Measurements from ENCODE around the gene BBS1.

BBS1 gene

GRCh38 chr11:66547662-66548009, 37.2 kb downstream of the BBS1 start:
- ATAC-seq (no peak), DNase-seq (no peak)
- H3K27ac Mint-ChIP-seq: no peak overlapping the region
- peaks cover 20% of the 10 kb centered on the region for H3K4me1 Mint-ChIP-seq
- H3K4me3 Mint-ChIP-seq: no peak overlapping the region
- no peaks in the 10 kb centered on the region for H3K9me3 Mint-ChIP-seq
- no peaks in the 10 kb centered on the region for H3K36me3 Mint-ChIP-seq (ENCODE audit: low read depth)
- no peaks in the 10 kb centered on the region for H3K27me3 Mint-ChIP-seq

GRCh38 chr11:66548041-66548440, 37.6 kb downstream of the BBS1 start:
- Mint-ChIP-seq H3K27me3 (no peaks in the 10 kb centered on the region), H3K36me3 (ENCODE audit: low read depth) (no peaks in the 10 kb centered on the region), H3K9me3 (no peaks in the 10 kb centered on the region), H3K27ac (no peak overlapping the region), H3K4me3 (no peak overlapping the region), H3K4me1 (peaks cover 19% of the 10 kb centered on the region)
- no peak for ATAC-seq
- DNase-seq: no peak

GRCh38 chr11:66548774-66549630, 38.6 kb downstream of the BBS1 start:
- H3K27me3 Mint-ChIP-seq: no peaks in the 10 kb centered on the region
- DNase-seq (no peak), ATAC-seq (no peak)
- H3K4me1 Mint-ChIP-seq: peaks cover 11% of the 10 kb centered on the region
- no peak overlapping the region for H3K27ac Mint-ChIP-seq
- H3K36me3 Mint-ChIP-seq (ENCODE audit: low read depth): no peaks in the 10 kb centered on the region
- H3K4me3 Mint-ChIP-seq: no peak overlapping the region
- H3K9me3 Mint-ChIP-seq: no peaks in the 10 kb centered on the region

GRCh38 chr11:66549696-66550095, 39.3 kb downstream of the BBS1 start:
- Mint-ChIP-seq H3K36me3 (ENCODE audit: low read depth) (no peaks in the 10 kb centered on the region), H3K27ac (no peak overlapping the region), H3K9me3 (no peaks in the 10 kb centered on the region), H3K4me1 (peaks cover 6% of the 10 kb centered on the region), H3K4me3 (no peak overlapping the region), H3K27me3 (no peaks in the 10 kb centered on the region)
- no peak for DNase-seq
- ATAC-seq: no peak

- DNase-seq (no peak), ATAC-seq (no peak)
- Mint-ChIP-seq H3K36me3 (ENCODE audit: low read depth) (no peaks in the 10 kb centered on the region), H3K4me1 (peaks cover 2% of the 10 kb centered on the region), H3K9me3 (no peaks in the 10 kb centered on the region), H3K4me3 (no peak overlapping the region), H3K27me3 (no peaks in the 10 kb centered on the region), H3K27ac (no peak overlapping the region)
Measured at GRCh38 chr11:66550887-66551286, 40.5 kb downstream of the BBS1 start.

GRCh38 chr11:66554602-66555001, 44.2 kb downstream of the BBS1 start:
- no peak for ATAC-seq
- no peaks in the 10 kb centered on the region for H3K36me3 Mint-ChIP-seq (ENCODE audit: low read depth)
- no peaks in the 10 kb centered on the region for H3K9me3 Mint-ChIP-seq
- H3K4me1 Mint-ChIP-seq: peaks cover 6% of the 10 kb centered on the region
- no peak overlapping the region for H3K27ac Mint-ChIP-seq
- H3K27me3 Mint-ChIP-seq: peaks cover 20% of the 10 kb centered on the region
- H3K4me3 Mint-ChIP-seq: no peak overlapping the region
- no peak for DNase-seq

GRCh38 chr11:66555416-66555815, 45.0 kb downstream of the BBS1 start:
- no peak for DNase-seq
- Mint-ChIP-seq H3K4me1 (peaks cover 6% of the 10 kb centered on the region), H3K27ac (no peak overlapping the region), H3K9me3 (no peaks in the 10 kb centered on the region), H3K36me3 (ENCODE audit: low read depth) (no peaks in the 10 kb centered on the region), H3K4me3 (no peak overlapping the region), H3K27me3 (peaks cover 20% of the 10 kb centered on the region)
- ATAC-seq: no peak

GRCh38 chr11:66556086-66556485, 45.7 kb downstream of the BBS1 start:
- ATAC-seq (no peak), DNase-seq (no peak)
- peaks cover 22% of the 10 kb centered on the region for H3K27me3 Mint-ChIP-seq
- peaks cover 6% of the 10 kb centered on the region for H3K4me1 Mint-ChIP-seq
- H3K4me3 Mint-ChIP-seq: no peak overlapping the region
- no peaks in the 10 kb centered on the region for H3K9me3 Mint-ChIP-seq
- no peaks in the 10 kb centered on the region for H3K36me3 Mint-ChIP-seq (ENCODE audit: low read depth)
- H3K27ac Mint-ChIP-seq: no peak overlapping the region

- H3K4me1 Mint-ChIP-seq: peaks cover 6% of the 10 kb centered on the region
- no peak overlapping the region for H3K4me3 Mint-ChIP-seq
- peaks cover 22% of the 10 kb centered on the region for H3K27me3 Mint-ChIP-seq
- no peak for ATAC-seq
- DNase-seq: no peak
- H3K36me3 Mint-ChIP-seq (ENCODE audit: low read depth): no peaks in the 10 kb centered on the region
- H3K9me3 Mint-ChIP-seq: no peaks in the 10 kb centered on the region
- no peak overlapping the region for H3K27ac Mint-ChIP-seq
Measured at GRCh38 chr11:66557733-66558326, 47.4 kb downstream of the BBS1 start.

GRCh38 chr11:66559142-66559865, 48.9 kb downstream of the BBS1 start:
- H3K4me3 Mint-ChIP-seq: no peak overlapping the region
- DNase-seq: no peak
- H3K4me1 Mint-ChIP-seq: peaks cover 6% of the 10 kb centered on the region
- H3K36me3 Mint-ChIP-seq (ENCODE audit: low read depth): no peaks in the 10 kb centered on the region
- no peak overlapping the region for H3K27ac Mint-ChIP-seq
- H3K9me3 Mint-ChIP-seq: no peaks in the 10 kb centered on the region
- peaks cover 22% of the 10 kb centered on the region for H3K27me3 Mint-ChIP-seq
- no peak for ATAC-seq

GRCh38 chr11:66559866-66560676, 49.6 kb downstream of the BBS1 start:
- Mint-ChIP-seq H3K27me3 (peaks cover 22% of the 10 kb centered on the region), H3K4me3 (no peak overlapping the region), H3K9me3 (no peaks in the 10 kb centered on the region), H3K4me1 (peaks cover 6% of the 10 kb centered on the region), H3K27ac (no peak overlapping the region), H3K36me3 (ENCODE audit: low read depth) (no peaks in the 10 kb centered on the region)
- no peak for DNase-seq
- no peak for ATAC-seq

- Mint-ChIP-seq H3K27me3 (peaks cover 22% of the 10 kb centered on the region), H3K4me3 (no peak overlapping the region), H3K36me3 (ENCODE audit: low read depth) (no peaks in the 10 kb centered on the region), H3K9me3 (no peaks in the 10 kb centered on the region), H3K27ac (no peak overlapping the region), H3K4me1 (peaks cover 6% of the 10 kb centered on the region)
- ATAC-seq (no peak), DNase-seq (no peak)
Measured at GRCh38 chr11:66561178-66561974, 50.9 kb downstream of the BBS1 start.

GRCh38 chr11:66561975-66562248, 51.5 kb downstream of the BBS1 start:
- peaks cover 6% of the 10 kb centered on the region for H3K4me1 Mint-ChIP-seq
- ATAC-seq: no peak
- H3K27ac Mint-ChIP-seq: no peak overlapping the region
- DNase-seq: no peak
- no peaks in the 10 kb centered on the region for H3K9me3 Mint-ChIP-seq
- peaks cover 22% of the 10 kb centered on the region for H3K27me3 Mint-ChIP-seq
- H3K4me3 Mint-ChIP-seq: no peak overlapping the region
- no peaks in the 10 kb centered on the region for H3K36me3 Mint-ChIP-seq (ENCODE audit: low read depth)

GRCh38 chr11:66562275-66562674, 51.8 kb downstream of the BBS1 start:
- no peak for DNase-seq
- peaks cover 20% of the 10 kb centered on the region for H3K27me3 Mint-ChIP-seq
- ATAC-seq: no peak
- H3K9me3 Mint-ChIP-seq: no peaks in the 10 kb centered on the region
- H3K27ac Mint-ChIP-seq: no peak overlapping the region
- H3K4me3 Mint-ChIP-seq: no peak overlapping the region
- no peaks in the 10 kb centered on the region for H3K36me3 Mint-ChIP-seq (ENCODE audit: low read depth)
- H3K4me1 Mint-ChIP-seq: peaks cover 8% of the 10 kb centered on the region
